HG02588 (cell line): ENCODE data around the gene GABRQ.
"Not testable (repeated sequence)": the region's sequence is repeated elsewhere in the genome, so short reads cannot be mapped to it uniquely, and the experiment has no call there.

Source experiments
- ATAC-seq: cut with Tn5 transposase; IDR thresholded peaks from one replicate; pipeline ENCODE4 v1.9.1; 2021; ENCODE audit warnings: mild to moderate bottlenecking, moderate library complexity; ENCODE audit not compliant: unreplicated experiment

GABRQ gene

GRCh38 chrX:152656890-152657289 lies 19.2 kb downstream of the GABRQ start:
- no peak for ATAC-seq

GRCh38 chrX:152658302-152658701 lies 20.6 kb downstream of the GABRQ start:
- ATAC-seq, result no peak

- no peak for ATAC-seq
Observed at GRCh38 chrX:152663086-152663485, 25.4 kb downstream of the GABRQ start.

GRCh38 chrX:152674135-152674534 lies 36.4 kb downstream of the GABRQ start:
- ATAC-seq, result no peak

- not testable (repeated sequence) for ATAC-seq
Observed at GRCh38 chrX:152674652-152675051, 37.0 kb downstream of the GABRQ start.

GRCh38 chrX:152681012-152681411 lies 43.3 kb downstream of the GABRQ start:
- peak; percentile 60 for ATAC-seq

- ATAC-seq, result not testable (repeated sequence)
Observed at GRCh38 chrX:152697952-152698931, 60.5 kb downstream of the GABRQ start, which contains the start of gene MAGEA3. Gene MAGEA3 (plus strand): TSS chrX:152698794. CDS start chrX:152700833, 2,039 bp downstream.

GRCh38 chrX:152700390-152700789 lies 62.7 kb downstream of the GABRQ start:
- not testable (repeated sequence) for ATAC-seq

- not testable (repeated sequence) for ATAC-seq
Observed at GRCh38 chrX:152706500-152706899, 68.8 kb downstream of the GABRQ start.
